ENCODE results near the gene ID2.

ID2 gene

GRCh38 chr2:8693157-8693821 lies 11.4 kb downstream of the ID2 start:
- no peaks in the 10 kb centered on the region for H3K36me3 ChIP-seq
- no peaks in the 10 kb centered on the region for H3K9me3 ChIP-seq
- H3K4me1 ChIP-seq = 0 out of 2 replicates have a peak, but pooled peaks cover 3% of the 10 kb centered on the region
- peak; percentile 82 for DNase-seq
- peak overlapping the region; percentile 73 for H3K4me3 ChIP-seq (ENCODE audit: low read depth, low read length)
- TF ChIP-seq CTCF (IDR thresholded peaks at IDR 0.05; ENCODE audit: low read depth, low read length) = peak; percentile 88
- no peaks in the 10 kb centered on the region for H3K27me3 ChIP-seq

GRCh38 chr2:8694737-8695136 lies 12.9 kb downstream of the ID2 start:
- Histone ChIP-seq H3K4me3 (ENCODE audit: low read depth, low read length) (no peak overlapping the region), H3K27me3 (no peaks in the 10 kb centered on the region), H3K4me1 (0 out of 2 replicates have a peak, but pooled peaks cover 3% of the 10 kb centered on the region), H3K36me3 (no peaks in the 10 kb centered on the region), H3K9me3 (no peaks in the 10 kb centered on the region)
- TF ChIP-seq CTCF (IDR thresholded peaks at IDR 0.05; ENCODE audit: low read depth, low read length) = no peak
- no peak for DNase-seq

GRCh38 chr2:8697190-8697589 lies 15.3 kb downstream of the ID2 start:
- TF ChIP-seq CTCF (IDR thresholded peaks at IDR 0.05; ENCODE audit: low read depth, low read length) = no peak
- Histone ChIP-seq H3K27me3 (no peaks in the 10 kb centered on the region), H3K36me3 (no peaks in the 10 kb centered on the region), H3K4me1 (0 out of 2 replicates have a peak, but pooled peaks cover 3% of the 10 kb centered on the region), H3K4me3 (ENCODE audit: low read depth, low read length) (no peak overlapping the region), H3K9me3 (no peaks in the 10 kb centered on the region)
- DNase-seq = no peak

- no peaks in the 10 kb centered on the region for H3K9me3 ChIP-seq
- DNase-seq = no peak
- no peaks in the 10 kb centered on the region for H3K27me3 ChIP-seq
- no peak overlapping the region for H3K4me3 ChIP-seq (ENCODE audit: low read depth, low read length)
- no peaks in the 10 kb centered on the region for H3K4me1 ChIP-seq
- no peaks in the 10 kb centered on the region for H3K36me3 ChIP-seq
- TF ChIP-seq CTCF (IDR thresholded peaks at IDR 0.05; ENCODE audit: low read depth, low read length) = no peak
Observed at GRCh38 chr2:8699839-8700238, 18.0 kb downstream of the ID2 start.

- no peak for TF ChIP-seq CTCF (IDR thresholded peaks at IDR 0.05; ENCODE audit: low read depth, low read length)
- Histone ChIP-seq H3K36me3 (no peaks in the 10 kb centered on the region), H3K27me3 (no peaks in the 10 kb centered on the region)
Observed at GRCh38 chr2:8701681-8702379, 20.0 kb downstream of the ID2 start.

GRCh38 chr2:8704906-8705305 lies 23.1 kb downstream of the ID2 start:
- H3K9me3 ChIP-seq = no peaks in the 10 kb centered on the region
- peaks cover 2% of the 10 kb centered on the region; the same call in 1 of the 2 replicates for H3K4me1 ChIP-seq
- H3K27me3 ChIP-seq = no peaks in the 10 kb centered on the region
- no peak overlapping the region for H3K4me3 ChIP-seq (ENCODE audit: low read depth, low read length)
- no peaks in the 10 kb centered on the region for H3K36me3 ChIP-seq
- no peak for TF ChIP-seq CTCF (IDR thresholded peaks at IDR 0.05; ENCODE audit: low read depth, low read length)
- DNase-seq = no peak

More at GRCh38 chr2:8701681-8702379, 20.0 kb downstream of the ID2 start:
- no peaks in the 10 kb centered on the region for H3K9me3 ChIP-seq
- no peak overlapping the region for H3K4me3 ChIP-seq (ENCODE audit: low read depth, low read length)
- H3K4me1 ChIP-seq = 0 out of 2 replicates have a peak, but pooled peaks cover 2% of the 10 kb centered on the region
- no peak for DNase-seq
